Erythroblast (primary cell): ENCODE measurements around the gene RIPK4.
"Not testable (repeated sequence)": the region's sequence is repeated elsewhere in the genome, so short reads cannot be mapped to it uniquely, and the experiment has no call there.

Experiments
- DNase-seq, 2 experiments: peaks; one replicate each; lab custom pipeline; 2025; lab: John Stamatoyannopoulos, UW
- GATA1 ChIP-seq: IDR thresholded peaks from 2 replicates; pipeline ENCODE4 v1.6.1; 2011; ENCODE audit warnings: low read depth, mild to moderate bottlenecking, control low read depth, low read length, moderate library complexity
- POLR2A ChIP-seq: IDR thresholded peaks from 2 replicates; pipeline ENCODE4 v1.6.1; 2011; ENCODE audit warnings: mild to moderate bottlenecking, low read length

Gene RIPK4

DNA sequence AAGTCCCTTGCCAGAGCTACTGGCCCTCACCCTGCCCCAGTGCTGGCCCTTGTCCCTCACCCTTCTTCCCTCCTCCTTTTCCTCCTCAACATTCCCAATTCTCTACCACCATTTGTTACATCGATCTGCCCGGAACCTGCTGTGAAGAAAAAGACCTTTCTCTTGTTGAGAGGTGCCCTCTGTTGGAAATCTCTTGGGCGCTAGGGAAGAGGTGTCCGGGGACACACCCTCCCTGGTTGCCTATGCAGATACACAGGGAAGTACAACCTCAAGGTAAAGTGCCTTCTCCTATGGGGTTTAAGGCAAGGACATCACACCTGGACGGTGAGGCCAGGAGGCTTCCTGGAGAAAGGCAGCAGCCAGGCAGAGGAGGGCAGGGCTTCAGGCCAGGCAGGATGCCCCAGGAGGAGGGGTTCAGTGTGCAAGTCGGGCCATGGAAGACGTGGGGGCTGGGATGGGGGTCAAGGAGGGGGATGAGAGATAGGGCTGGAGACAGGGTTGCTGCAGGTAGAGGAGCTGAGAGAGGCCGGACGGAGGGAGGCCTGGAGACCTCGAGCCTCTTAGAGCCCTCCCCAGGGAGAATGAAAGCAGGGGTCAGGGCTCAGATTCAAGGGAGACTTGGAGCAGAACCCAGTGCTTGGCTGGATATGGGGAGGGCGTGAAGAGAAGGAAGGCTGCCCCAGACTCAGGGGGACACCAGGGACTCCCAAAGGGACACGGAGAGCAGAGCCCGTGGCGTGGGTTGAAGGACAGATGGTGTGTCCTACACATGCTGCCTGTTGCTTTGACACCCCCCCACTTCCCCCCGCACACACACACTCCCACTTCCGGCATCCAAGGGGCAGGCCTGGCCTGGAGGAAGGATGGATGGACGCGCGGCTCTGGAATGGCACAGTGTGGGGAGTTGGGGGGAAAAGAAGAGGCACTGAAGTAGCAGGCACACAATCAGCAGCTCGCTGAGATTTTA is 44.5 kb downstream of the RIPK4 start:
- TF ChIP-seq GATA1 (no peak), POLR2A (no peak)
- DNase-seq: no peak

- DNase-seq: no peak
- no peak for TF ChIP-seq GATA1
- no peak for TF ChIP-seq POLR2A
These were observed 46.6 kb downstream of the RIPK4 start for GRCh38 chr21:41720250-41720649.

DNA sequence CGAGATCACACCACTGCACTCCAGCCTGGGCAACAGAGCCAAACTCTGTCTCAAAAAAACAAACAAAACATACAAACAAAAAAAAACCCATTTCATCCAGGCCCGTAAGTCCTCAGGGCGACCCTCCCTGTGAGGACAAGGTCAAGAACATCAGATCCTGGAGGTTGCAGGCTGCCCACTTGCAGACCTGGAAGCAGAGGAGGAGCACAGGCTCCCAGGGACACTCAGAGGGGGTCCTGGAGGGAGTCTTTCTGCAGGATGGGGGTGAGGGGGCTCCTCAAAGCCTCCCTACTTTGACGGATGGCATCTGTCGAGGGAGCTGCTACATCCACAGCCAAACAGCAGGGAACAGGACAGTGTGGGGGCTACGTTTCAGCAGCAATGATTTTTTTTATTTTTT is 47.2 kb downstream of the RIPK4 start:
- DNase-seq: no peak
- TF ChIP-seq GATA1 (no peak), POLR2A (no peak)

- no peak for DNase-seq
- TF ChIP-seq POLR2A (no peak), GATA1 (no peak)
These were observed 49.1 kb downstream of the RIPK4 start for GRCh38 chr21:41717573-41718330.

GRCh38 chr21:41716751-41717150 is 50.1 kb downstream of the RIPK4 start:
- TF ChIP-seq GATA1: no peak
- TF ChIP-seq POLR2A: no peak
- DNase-seq: no peak

DNA sequence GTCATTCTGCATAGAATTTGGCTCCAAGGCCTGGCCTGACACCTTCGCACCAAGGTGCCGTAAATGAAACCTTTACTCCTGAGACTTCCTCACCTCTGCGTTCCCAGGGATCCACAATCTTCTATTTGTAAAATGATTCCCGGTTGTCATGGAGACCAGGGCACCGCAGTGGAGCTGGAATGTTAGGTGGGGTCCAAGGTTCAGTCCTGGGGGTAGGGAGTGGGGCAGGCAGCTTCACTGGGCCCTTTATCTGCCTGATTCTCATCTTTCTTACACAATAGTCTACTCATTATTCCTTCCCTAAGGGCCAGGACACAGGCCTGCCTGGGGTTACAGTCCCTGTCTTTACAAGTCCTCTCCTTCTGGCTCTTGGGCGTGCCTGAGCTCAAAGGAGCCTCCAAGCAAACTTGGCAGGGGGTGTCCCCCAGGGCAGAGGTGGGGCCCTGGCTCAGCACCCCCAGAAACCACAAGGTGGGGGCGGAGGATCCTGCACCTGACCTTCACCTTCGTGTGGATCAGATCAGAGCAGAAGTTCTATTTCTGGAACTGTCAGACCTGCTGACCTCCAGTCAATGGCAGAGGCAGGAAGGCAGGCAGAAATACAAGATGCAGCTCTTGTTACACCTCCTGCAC is 51.1 kb downstream of the RIPK4 start:
- no peak for DNase-seq
- TF ChIP-seq POLR2A: no peak
- TF ChIP-seq GATA1: no peak

GRCh38 chr21:41714299-41714865 is 52.5 kb downstream of the RIPK4 start:
- not testable (repeated sequence) for DNase-seq

- TF ChIP-seq POLR2A (no peak), GATA1 (no peak)
- no peak for DNase-seq
These were observed 53.2 kb downstream of the RIPK4 start for GRCh38 chr21:41713495-41714281.

DNA sequence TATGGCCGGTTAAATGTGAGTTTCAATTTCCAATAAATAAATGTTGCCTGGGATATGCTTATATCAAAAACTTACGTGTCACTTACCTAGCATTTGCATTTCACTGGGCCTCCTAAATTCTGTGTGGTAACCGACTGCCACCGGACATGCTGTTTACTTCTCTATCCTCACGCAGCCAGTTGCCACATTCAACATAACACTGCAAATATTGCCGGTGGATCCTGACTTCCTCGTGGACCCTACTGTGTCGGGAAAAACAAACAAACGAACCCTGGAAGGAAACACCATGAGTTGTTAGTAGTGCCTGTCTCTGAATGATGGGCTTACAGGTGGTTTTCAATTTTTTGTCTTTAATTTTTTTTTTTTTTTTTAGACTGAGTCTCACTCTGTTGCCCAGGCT is 54.1 kb downstream of the RIPK4 start:
- DNase-seq: no peak
- TF ChIP-seq GATA1: no peak
- no peak for TF ChIP-seq POLR2A

- no peak for DNase-seq
- TF ChIP-seq POLR2A (no peak), GATA1 (no peak)
These were observed 54.7 kb downstream of the RIPK4 start for GRCh38 chr21:41712201-41712600.

GRCh38 chr21:41711416-41712007 is 55.3 kb downstream of the RIPK4 start:
- no peak for DNase-seq
- no peak for TF ChIP-seq POLR2A
- no peak for TF ChIP-seq GATA1

- no peak for DNase-seq
- TF ChIP-seq GATA1 (no peak), POLR2A (no peak)
These were observed 56.1 kb downstream of the RIPK4 start for GRCh38 chr21:41710823-41711160.
